Panc1 (cell line): Measurements from ENCODE around the gene CCDC85C.

Source experiments
- TCF7L2 ChIP-seq: IDR thresholded peaks from 2 replicates; pipeline ENCODE4 v1.6.1; 2011; ENCODE audit warnings: mild to moderate bottlenecking, low read depth, low read length, inconsistent platforms
- TF ChIP-seq, protein P1 (sequence below): fragments of 450-650 bp; IDR thresholded peaks from 2 replicates; pipeline ENCODE4 v1.5.1; 2017; ENCODE audit warnings: mild to moderate bottlenecking
- TF ChIP-seq, protein P2 (sequence below), 2 experiments: IDR thresholded peaks; 2 replicates each; pipeline ENCODE4 v1.6.1; 2011 to 2012; ENCODE audit warnings: low read depth in 2 of 2, control low read depth in 1 of 2, low read length in 1 of 2, mild to moderate bottlenecking in 1 of 2, moderate library complexity in 1 of 2; ENCODE audit not compliant: insufficient read depth in 1 of 2

DNA sequence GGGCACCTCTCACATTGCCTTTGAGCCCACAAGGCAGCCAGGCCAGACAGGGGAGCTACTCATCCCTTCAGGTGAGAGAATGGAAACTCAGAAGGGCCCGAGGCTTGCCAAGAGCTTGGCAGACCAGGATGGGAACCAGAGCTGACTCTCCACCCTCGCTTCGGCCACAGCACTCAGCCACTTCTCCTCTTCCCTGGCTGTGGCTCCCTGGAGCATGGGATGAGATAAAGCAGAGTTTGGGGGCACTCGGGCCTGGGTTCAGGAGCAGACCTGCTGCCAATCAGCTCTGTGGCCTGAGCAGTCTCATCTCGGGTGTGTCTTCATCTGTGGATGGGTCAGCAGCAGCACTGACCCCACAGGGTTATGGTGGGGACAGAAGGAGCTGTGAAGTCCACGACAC lies 20.0 kb upstream of the CCDC85C start:
- TF ChIP-seq, protein P1, sequence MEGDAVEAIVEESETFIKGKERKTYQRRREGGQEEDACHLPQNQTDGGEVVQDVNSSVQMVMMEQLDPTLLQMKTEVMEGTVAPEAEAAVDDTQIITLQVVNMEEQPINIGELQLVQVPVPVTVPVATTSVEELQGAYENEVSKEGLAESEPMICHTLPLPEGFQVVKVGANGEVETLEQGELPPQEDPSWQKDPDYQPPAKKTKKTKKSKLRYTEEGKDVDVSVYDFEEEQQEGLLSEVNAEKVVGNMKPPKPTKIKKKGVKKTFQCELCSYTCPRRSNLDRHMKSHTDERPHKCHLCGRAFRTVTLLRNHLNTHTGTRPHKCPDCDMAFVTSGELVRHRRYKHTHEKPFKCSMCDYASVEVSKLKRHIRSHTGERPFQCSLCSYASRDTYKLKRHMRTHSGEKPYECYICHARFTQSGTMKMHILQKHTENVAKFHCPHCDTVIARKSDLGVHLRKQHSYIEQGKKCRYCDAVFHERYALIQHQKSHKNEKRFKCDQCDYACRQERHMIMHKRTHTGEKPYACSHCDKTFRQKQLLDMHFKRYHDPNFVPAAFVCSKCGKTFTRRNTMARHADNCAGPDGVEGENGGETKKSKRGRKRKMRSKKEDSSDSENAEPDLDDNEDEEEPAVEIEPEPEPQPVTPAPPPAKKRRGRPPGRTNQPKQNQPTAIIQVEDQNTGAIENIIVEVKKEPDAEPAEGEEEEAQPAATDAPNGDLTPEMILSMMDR, result no peak
- no peak for TF ChIP-seq TCF7L2
- TF ChIP-seq, protein P2, sequence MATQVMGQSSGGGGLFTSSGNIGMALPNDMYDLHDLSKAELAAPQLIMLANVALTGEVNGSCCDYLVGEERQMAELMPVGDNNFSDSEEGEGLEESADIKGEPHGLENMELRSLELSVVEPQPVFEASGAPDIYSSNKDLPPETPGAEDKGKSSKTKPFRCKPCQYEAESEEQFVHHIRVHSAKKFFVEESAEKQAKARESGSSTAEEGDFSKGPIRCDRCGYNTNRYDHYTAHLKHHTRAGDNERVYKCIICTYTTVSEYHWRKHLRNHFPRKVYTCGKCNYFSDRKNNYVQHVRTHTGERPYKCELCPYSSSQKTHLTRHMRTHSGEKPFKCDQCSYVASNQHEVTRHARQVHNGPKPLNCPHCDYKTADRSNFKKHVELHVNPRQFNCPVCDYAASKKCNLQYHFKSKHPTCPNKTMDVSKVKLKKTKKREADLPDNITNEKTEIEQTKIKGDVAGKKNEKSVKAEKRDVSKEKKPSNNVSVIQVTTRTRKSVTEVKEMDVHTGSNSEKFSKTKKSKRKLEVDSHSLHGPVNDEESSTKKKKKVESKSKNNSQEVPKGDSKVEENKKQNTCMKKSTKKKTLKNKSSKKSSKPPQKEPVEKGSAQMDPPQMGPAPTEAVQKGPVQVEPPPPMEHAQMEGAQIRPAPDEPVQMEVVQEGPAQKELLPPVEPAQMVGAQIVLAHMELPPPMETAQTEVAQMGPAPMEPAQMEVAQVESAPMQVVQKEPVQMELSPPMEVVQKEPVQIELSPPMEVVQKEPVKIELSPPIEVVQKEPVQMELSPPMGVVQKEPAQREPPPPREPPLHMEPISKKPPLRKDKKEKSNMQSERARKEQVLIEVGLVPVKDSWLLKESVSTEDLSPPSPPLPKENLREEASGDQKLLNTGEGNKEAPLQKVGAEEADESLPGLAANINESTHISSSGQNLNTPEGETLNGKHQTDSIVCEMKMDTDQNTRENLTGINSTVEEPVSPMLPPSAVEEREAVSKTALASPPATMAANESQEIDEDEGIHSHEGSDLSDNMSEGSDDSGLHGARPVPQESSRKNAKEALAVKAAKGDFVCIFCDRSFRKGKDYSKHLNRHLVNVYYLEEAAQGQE (IDR thresholded peaks at IDR 0.05; ENCODE audit: insufficient read depth in 1 of 2, low read depth in 2 of 2, low read length in 1 of 2), result no peak
